ENCODE data around the gene AGTPBP1.
"Not testable (repeated sequence)": the region's sequence is repeated elsewhere in the genome, so short reads cannot be mapped to it uniquely, and the experiment has no call there.

The AGTPBP1 gene

DNA sequence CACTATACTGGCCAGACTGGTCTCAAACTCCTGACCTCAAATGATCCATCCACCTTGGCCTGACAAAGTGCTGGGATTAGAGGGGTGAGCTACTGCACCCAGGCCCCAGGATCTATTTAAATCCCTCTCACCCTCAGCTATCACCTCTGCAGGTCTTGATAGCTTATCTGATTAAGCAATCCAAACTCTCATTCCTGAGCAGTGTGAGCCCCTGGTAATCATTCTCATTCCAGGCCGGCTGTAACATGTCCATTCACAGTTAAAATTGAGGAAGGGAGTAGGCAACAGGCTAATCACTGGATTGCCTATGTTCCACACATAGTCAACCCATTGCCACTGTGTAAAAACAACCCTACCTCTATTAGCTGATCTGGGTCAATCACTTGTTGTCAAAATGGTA is 111.1 kb downstream of the AGTPBP1 start:
- DNase-seq, result no peak

DNA sequence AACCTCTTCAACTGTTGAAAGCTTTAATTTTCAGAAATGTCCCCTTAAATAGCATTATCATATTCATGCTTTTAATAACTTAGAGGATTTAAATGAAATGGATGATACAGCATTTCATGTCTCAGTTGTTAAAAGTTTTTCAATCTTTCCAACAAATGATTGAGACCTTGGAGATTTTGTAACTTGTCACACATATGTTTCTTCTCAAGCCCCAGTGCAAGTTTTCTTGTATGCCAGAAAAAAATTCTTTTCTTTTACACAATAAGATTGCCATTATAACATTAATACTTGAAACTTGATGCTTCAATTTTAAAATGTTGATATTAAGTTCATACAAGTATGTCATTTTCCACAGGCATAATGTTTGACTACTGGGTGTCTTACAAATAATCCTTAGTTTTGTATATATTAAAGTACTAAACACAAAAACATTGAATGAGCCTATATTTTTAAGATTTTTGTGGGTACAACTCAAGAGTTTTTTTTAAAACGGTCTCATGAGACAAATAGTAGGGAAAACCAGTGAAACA is 124.5 kb downstream of the AGTPBP1 start:
- DNase-seq, result no peak

DNA sequence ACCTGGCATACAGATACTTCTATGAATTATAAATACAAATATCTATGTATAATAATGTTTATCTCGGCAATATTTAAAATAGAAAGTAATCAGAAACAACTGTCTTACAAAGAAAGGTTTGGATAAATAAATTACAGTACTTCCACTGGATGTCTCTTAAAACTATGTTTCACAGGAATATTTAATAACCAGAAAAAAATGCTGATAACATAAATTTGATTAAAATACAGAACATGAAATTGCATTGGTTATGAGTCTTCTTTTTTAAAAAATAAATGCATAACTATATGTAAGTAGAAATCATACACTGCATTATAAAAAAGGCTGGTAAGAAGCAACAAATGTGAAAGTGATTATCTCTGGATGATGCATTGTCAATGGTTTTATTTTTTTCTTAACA is 126.0 kb downstream of the AGTPBP1 start:
- no peak for DNase-seq

DNA sequence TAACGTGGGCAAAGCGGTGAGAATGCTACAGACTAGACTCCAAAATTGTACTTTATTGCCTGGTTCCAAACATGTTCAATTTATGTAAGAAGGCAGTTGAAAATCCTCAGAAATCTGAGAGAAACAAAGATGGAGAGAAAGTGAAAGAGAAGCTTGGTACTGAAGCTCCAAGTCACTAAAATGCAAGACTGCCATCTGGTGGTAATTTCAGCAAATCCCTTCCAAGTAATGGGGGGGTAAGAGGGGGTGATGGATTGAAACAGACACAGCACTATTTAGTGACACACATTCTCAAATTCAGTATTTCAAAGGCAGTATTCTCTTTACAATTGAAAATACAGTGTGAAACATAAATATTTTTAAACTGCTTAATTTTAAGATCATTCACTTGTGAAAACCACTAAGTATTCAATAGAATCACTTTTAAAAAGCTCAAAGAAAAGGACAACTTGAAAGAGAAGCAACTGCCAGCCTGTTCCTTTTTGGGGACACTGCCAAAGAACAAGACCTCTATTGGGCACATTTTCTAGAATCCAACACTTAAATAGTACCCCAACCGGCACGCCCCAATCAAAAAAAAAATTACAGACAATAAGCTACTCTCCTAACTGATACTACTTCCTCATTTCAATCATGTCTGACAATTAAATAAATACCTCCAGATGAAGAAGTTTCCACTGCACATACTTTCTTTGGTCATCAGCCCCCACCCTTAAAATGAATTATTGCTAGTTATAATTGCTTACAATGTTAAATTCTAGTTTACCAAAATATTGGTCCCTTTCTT is 131.5 kb downstream of the AGTPBP1 start:
- peak; percentile 45 for DNase-seq

DNA sequence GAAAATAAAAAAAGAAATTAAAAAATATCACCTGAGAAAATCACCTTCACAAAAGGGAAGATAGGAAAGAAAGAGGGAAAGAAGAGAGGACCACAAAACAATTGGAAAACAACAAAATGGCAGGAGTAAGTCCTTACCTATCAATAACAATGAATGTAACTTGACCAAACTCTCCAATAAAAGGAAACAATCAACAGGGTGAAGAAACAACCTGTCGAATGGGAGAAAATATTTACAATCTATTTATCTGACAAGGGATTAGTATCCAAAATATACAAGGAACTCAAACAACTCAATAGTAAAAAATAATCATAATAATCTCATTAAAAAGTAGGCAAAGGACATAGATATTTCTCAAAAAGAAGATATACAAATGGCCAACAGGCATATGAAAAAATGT is 135.8 kb downstream of the AGTPBP1 start:
- DNase-seq, result no peak

DNA sequence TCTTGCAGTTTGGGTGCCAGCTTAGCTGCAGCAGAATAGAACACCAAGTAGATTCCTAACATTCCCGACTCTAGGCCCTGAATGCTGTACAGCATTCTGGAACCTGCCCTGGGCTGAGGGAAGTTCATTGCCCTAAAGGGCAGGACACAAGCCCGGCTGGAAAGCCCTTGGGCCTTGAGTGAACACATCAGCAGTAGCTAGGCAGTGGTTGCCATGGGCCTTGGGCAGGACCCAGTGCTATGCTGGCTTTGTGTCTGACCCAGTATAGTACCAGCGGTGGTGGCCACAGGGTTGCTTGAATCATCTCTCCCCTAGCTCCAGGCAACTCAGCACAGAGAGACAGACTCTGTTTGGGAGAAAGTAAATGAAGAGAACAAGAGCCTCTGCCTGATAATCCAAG is 137.8 kb downstream of the AGTPBP1 start:
- no peak for DNase-seq

DNA sequence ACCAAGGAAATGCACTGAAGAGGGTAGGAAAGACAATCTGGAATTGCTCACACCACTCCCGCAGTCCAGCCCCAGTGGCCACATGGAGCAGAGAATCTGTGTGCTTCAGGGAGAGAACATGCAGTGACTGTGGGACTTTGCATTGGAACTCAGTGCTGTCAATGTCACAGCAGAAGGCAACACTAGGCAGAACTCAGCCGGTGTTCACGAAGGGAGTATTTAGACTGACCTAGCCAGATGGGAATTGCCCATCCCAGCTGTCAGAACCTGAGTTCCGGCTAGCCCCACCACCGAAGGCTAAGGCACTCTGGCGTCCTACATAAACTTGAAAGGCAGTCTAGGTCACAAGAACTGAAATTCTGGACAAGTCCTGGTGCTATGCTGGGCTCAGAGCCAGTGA is 139.0 kb downstream of the AGTPBP1 start:
- DNase-seq, result no peak

DNA sequence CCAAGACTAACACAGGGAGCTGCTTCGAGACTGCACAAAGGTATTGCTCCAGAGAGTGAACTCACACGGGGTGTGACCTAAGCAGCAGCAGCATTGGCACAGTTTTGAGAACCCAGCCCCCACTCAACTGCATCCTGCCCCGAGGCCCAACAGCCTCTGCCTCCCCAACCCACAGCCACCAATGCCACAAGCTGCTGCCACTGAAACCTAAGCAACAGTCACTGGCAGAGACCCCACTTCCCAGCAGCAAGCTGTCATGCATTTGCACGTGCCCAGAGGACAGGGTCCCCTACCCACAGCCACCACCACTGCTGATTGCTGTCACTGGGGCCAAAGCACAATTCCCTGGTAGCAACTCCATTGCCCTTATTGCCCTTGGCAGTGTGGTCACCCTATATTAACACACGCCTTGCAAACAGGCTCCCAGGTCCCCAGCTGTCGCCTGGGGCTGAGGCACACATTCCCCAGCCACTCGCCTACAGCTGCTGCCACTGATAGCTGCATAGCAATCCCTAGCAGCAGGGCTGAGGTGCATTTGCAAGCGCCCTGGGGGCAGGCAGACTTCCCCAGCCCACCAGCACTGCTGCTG is 141.0 kb downstream of the AGTPBP1 start:
- peak; percentile 7 for DNase-seq

DNA sequence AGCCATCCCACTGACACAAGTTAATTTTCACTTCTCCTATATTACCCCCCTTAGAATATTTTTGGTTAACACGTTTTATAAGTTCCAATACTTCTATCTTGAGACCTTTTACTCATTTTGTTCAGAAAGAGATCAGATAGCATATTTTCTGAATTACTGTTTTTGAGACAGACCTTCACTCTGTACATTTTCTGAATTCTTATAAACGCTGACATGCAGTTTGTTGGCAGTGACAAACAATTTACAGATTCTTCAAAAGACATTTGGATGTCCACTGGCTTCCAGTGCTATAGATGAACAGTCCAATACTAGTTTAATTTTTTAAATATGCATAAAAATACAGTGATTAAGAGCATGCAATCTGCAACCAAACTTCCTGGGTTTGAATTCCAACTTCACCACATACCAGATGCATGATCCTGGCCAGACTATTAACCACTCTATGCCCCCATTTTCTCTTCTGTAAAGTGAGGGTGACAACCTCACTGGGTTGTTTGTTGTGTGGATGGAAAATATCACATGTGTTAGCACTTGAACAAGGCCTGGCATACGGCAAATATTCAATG is 142.1 kb downstream of the AGTPBP1 start:
- DNase-seq, result no peak

DNA sequence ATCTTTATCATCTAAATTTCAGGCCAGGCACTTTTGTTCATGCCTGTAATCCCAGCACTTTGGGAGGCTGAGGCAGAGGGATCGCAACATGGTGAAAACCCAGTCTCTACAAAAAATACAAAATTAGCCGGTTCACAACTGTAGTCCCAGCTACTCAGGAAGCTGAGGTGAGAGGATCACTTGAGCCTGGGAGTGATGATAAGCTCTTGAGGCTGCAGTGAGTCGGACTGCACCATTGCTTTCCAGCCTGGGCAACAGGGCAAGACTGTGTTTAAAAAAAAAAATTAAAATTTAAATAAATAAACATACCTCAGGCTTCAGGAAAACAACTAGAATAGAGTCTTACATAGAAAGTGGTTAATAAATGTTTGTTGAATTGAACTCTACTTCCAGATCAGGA is 147.4 kb downstream of the AGTPBP1 start:
- no peak for DNase-seq

DNA sequence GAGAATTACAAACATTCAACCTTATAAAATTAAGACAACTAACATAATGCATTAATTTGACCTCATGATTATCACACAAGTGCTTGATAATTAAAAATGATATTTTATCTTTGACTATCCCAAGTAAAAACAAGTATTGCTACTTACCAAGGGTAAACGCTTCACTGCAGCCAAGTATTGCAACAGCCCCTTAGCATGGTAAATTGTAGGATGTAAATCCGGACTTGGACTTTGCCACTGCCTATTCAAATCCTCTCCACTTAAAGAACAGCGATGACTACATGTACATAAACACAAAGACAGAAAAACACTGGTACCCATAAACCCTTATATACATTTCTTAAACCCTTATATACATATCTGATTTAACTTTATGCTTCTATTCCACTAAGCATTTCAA is 155.1 kb downstream of the AGTPBP1 start:
- DNase-seq, result no peak

DNA sequence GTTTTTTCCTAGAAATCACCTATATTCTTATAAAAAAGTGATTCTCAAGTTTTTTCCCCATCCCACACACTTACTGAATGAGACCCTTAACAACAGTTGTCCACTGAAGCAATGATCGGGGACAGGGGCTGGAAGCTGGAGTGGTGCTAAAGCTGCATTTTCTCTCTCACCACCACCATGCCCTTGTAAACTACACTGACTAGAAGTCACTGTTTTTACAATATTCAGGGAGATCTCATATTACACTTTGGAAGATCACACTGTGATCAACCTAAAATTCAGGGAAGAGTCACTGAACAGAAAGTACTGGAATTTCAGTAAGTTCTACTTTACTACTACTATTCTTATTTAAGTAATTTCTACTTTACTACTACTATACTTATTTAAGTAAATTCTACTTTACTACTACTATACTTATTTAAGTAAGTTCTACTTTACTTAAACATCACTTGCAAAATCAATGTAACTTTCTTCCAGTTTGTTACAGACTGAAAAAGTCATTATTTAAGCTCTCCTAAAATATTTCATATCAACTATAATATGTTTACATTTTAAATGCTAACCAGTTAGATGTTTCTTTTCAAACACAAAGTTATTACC is 164.3 kb downstream of the AGTPBP1 start:
- DNase-seq, result no peak

DNA sequence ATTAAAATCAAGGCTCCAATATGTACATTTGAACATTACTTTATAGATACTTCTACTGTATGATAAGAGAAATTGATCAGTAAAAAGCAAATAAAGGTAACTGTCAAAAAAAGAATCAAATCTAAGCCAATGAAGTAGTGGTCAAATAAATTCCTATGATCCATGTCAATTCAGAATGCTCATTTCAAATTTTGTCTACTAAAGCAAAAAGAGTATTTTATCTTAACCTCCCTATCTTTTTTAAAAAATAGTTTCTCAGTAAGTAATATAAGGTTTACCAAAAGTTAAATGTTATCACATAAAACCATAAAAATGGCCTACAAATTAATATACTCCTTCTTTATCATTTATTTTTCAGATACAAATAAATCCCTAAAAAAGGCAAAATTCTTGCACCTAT is 165.9 kb downstream of the AGTPBP1 start:
- no peak for DNase-seq

DNA sequence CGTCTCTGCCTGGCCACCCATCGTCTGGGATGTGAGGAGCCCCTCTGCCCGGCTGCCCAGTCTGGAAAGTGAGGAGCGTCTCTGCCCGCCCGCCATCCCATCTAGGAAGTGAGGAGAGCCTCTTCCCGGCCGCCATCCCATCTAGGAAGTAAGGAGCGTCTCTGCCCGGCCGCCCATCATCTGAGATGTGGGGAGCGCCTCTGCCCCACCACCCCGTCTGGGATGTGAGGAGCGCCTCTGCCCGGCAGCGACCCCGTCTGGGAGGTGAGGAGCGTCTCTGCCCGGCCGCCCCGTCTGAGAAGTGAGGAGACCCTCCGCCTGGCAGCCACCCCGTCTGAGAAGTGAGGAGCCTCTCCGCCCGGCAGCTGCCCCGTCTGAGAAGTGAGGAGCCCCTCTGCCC is 168.2 kb downstream of the AGTPBP1 start:
- not testable (repeated sequence) for DNase-seq

DNA sequence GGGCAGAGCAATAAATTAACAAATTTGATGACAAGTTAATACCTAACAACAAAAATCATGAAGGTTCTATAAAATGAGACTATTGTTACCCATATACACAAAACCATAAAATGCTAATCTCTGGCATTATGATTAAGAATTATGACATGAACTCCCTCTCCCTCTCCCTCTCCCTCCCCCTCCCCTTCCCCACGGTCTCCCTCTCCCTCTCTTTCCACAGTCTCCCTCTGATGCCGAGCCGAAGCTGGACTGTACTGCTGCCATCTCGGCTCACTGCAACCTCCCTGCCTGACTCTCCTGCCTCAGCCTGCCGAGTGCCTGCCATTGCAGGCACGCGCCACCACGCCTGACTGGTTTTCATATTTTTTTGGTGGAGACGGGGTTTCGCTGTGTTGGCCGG is 168.8 kb downstream of the AGTPBP1 start:
- not testable (repeated sequence) for DNase-seq

DNA sequence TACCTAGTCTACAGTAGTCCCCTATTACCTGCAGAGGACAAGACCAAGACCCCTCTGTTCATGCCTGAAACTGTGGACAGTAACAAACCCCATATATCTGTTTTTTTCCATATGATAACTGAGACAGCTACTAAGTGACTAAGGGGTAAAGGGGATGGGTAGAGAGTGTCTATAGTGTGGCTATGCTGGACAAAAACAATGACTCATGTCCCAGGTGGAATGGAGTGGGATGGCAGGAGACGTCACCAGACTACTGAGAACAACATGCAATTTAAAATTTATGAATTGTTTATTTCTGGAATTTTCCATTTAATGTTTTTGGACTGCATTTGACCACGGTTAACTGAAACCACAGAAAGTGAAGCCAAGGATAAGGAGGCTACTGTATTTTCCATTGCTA is 171.8 kb downstream of the AGTPBP1 start:
- no peak for DNase-seq

DNA sequence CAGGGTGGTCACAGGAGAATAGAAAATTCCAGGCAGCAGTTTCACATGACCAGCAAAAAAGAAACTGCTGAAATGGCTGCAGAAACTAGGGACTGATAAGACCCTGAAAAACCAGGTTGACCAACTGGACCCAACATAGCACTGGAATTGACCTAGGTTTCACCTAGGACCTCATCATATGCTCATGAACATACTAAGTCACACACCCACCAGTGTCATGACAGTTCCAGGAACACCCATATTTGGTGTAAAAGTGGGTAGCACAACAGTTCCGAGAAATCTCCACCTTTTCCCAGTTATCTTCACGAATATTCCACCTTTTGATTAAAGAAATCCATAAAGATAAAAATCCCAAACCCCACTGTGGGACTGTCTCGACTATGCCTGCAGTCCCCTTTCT is 182.2 kb downstream of the AGTPBP1 start:
- DNase-seq, result no peak

DNA sequence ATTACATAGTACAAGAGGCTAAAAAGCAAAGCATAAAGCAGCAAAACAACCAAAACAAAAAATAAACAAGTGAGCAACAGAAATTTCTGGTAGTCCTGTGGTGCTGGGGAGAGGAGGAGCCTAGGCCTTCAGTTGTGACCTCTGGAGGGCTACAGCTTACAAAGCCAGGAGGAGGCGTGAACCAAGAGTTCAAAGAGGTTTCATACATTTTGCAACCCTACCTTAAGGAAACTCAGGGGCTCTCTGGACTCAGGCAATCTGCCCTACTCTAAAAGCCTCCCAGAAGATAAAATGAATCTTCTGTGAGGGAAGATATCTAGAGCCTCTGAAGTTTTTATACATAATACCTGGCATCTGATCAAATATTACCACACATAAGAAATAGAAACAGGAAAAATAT is 187.4 kb downstream of the AGTPBP1 start:
- DNase-seq, result no peak

DNA sequence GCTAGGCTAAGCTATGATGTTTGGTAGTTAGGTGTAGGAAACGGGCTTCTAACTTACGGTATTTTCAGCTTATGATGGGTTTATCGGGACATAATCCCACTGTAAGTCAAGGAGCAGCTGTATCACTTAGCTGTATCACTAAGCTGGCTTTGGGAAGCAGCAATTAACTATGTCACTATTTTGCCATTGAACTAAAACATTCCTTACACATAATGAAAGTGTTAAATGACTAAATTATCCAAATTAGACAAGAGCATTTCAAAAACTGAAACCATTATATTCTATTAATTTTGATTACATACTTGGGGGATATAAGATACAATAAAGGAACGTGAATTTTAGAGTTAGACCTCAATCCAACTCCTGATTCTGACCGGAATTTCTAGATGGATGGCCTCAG is 188.3 kb downstream of the AGTPBP1 start:
- no peak for DNase-seq

DNA sequence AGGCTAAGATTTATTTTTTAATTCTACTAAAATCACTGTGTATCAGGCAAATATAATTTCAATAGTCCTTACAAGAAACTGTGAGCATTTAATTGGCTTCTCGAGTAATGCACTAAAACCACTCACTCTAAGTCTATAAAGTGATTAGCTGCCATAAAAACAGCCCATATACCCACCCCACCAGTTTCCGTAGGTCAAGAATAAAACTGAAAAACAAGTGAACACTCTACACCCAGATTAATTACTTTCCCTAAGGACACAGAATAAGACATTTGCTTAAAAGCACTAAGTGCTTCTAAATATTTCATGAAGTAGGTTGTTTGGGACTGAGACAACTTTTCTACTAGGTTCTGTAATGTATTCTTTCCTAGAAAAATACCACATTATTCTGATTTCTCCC is 194.2 kb downstream of the AGTPBP1 start:
- DNase-seq, result no peak

DNA sequence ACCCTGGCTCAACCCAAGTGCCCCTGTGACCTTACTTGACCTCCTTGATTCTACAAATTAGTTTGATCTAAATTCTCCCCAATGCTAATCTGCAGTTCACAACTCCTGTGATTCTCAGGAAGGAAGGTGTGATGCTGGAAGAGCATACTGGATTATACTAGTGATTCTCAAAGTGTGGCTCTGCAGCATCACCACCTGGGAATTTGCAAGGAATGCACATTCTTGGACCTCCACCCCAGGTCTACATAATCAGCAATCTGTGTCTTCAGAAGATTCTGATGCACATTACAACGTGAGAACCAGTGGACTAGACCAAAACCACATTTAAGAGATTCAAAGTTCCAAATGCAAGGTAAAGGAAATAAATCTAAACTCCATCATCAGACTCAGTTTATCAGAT is 198.6 kb downstream of the AGTPBP1 start:
- DNase-seq, result no peak

DNA sequence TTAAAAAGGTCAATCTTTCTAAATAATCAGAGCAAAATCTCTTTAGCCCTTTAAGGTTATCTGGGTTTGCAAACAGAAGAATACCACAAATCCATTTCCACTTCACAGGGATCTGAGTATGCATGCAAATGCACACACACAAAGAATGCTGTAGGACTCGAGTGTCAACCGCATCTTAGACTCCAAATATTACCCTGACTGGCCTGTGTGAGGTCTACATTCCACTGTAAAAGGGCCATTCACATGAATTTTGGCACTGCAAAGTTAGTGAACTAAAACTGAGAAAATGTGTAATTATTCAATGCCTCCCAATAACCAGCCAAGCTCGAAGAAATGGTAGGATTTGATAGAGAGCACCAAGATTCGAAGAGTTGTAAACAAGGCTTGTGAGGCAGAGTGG is 199.9 kb downstream of the AGTPBP1 start:
- DNase-seq, result no peak

DNA sequence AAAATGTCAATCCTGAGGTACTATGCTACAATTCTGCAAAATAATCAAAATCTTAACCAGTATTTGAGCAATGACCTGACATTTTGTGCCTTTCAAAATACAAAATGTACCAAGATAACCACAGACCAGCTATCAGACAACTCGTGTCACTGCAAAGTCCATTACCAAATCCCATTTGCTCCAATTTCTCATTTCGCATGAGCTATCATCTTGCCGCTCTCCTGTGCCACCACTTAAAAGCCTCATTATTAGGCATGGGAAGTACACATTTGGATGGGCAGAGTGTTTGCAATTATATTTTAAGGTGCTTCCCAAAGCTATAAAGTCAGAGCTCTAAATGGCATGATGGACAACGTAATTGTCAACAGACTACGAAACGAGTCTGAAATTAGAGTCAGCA is 205.2 kb downstream of the AGTPBP1 start:
- DNase-seq, result no peak

DNA sequence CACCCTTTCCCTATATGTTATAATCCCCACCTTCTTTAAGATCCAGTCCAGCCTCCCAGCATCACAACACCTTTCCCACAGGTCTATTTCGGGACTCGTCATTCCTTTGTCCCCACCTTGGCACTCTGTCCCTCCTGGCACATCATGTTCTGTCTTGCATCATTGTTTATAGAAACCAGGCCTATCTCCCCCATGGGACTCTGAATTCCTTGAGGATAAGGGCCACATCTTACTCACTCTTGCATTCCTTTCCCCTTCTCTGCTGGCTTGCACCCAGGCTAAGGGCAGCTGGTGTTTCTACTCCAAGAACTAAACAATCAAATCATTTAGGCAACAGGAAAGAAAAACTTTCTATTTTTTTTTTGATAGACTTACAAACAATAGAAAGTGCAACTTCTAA is 205.7 kb downstream of the AGTPBP1 start:
- DNase-seq, result no peak

Measured in CD4-positive, alpha-beta T cell treated with Interleukin-6 for 4 hours (primary cell).